ENCODE measurements around the gene SIGLEC12.

Gene SIGLEC12

GRCh38 chr19:51501594-51502263 lies at the start of gene SIGLEC12:
Gene SIGLEC12 (minus strand): TSS chr19:51501800. CDS start chr19:51501733, 67 bp downstream.
- peak; percentile 10 for DNase-seq

- no peak for DNase-seq
Observed at GRCh38 chr19:51550848-51551672, 49.5 kb upstream of the SIGLEC12 start.

DNA sequence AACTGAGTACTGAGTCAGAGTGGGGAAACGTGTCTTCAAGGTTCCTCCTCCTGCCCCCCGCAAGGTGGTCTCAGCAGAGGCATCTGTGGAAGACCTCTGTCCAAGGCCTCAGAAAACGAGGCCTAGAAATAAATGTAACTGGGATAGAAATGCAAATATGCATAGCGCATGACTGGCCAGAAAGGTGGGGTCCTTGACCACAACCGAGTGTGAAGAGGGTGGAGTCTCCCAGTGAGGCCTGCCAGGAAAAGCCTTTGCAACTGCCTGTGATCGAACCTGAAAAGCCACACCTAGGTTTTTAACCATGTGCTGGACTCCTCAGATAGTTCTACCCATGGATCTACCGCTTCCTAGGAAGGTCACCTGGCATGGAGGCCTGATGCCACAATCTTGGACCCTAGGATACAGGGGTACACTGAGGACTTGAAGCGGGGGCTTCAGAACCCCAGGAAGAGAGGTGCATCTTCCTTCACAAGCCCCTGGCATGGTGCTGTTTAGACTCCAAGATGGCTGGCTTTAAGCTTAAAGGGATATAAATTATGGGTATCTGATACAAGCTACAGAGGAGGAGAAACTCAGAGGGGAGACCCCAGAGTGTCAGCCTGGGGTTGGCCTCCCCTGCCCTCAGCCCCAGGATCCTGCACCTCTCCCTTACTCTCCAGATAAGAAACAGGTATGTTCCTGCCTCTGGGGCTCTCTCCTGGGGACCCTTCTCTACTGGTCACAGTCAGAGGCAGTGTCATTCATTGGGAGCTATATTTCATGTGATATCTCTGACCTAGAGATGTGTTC lies 48.1 kb upstream of the SIGLEC12 start:
- no peak for DNase-seq

DNA sequence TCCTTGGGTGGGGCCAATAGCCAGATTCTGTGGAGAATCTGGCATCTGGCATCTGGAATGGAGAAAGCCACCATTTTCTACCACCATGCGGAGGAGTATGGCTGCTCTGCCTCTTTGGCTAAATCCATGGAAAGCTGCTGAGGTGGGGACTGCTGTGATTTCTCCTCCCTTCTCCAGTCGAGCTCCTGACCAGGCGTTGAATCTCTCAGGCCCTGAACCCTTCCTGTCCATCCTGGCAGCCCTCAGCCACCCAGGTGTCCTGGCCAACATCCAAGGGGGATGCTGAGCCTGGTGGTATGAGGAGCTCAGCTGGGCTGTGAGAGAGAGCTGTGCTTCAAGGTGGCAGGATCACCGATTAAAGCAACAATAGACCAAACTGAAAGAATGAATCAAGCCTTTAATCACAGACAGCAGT lies 47.3 kb upstream of the SIGLEC12 start:
- no peak for DNase-seq

- DNase-seq = no peak
Observed at GRCh38 chr19:51548213-51548651, 46.6 kb upstream of the SIGLEC12 start.

GRCh38 chr19:51547397-51548212 lies 46.0 kb upstream of the SIGLEC12 start:
- DNase-seq = no peak

GRCh38 chr19:51546650-51547396 lies 45.2 kb upstream of the SIGLEC12 start:
- DNase-seq = peak; percentile 4

GRCh38 chr19:51546107-51546649 lies 44.6 kb upstream of the SIGLEC12 start:
- no peak for DNase-seq

DNA sequence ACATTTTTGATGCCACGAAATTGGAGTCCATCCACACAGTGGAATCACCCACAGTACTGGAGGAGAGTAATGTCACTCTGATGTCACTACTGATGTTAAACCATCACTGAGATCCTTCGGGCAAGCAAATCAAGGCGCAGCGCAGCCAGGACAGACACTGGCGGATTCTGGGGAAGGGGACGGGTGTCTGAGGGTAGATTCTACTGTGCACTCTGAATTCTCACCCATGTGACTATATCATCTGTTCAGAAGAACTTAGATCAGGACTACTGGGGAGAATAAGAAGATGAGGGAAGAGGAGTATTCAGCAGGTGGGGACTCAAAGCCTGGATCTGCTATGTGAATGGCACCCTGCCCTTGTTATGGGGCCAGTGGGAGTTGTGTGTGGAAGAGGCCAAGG lies 42.4 kb upstream of the SIGLEC12 start:
- DNase-seq = no peak

DNA sequence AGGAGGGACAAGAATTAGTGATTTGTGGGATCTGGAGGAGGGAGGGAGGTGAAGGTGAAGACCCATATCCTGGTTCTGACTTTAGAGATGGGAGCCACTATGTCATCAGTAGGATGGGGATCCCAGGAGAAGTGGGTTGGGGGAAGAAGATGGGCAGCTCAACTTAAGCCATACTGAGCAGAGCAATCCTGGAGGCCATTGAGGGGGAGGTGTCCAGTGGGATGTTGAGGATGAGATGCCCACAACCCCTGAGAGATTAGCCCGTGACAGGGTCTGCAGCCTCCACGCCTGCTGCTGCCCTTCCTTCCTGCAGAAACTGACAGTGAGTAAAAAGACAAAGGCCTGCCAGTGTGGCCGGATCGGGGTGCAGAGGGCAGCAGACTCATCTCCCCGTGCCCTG lies 41.1 kb upstream of the SIGLEC12 start:
- DNase-seq = no peak

- no peak for DNase-seq
Observed at GRCh38 chr19:51541458-51542357, 40.1 kb upstream of the SIGLEC12 start.

DNA sequence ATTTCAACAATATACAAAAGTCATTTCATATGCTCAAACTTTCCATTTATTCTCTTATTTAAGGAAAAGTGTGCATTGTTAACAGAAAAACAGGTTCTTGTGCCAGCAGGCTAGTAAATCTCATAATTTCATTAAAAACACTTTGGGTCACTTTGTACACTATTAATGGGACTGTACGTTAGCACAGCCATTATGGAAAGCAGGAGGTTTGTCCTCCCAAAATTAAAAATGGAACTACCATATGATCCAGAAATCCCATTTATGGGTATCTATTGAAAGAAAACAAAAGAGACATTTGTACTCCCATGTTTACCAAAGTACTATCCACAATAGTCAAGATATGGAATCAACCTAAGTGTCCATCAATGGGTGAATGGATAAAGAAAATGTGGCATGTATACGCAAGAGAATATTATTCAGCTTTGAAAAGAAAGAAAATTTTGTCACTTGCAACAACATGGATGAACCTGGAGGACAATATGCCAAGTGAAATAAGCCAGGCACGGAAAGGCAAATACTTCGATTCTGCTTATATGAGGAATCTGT lies 38.3 kb upstream of the SIGLEC12 start:
- DNase-seq = no peak

DNA sequence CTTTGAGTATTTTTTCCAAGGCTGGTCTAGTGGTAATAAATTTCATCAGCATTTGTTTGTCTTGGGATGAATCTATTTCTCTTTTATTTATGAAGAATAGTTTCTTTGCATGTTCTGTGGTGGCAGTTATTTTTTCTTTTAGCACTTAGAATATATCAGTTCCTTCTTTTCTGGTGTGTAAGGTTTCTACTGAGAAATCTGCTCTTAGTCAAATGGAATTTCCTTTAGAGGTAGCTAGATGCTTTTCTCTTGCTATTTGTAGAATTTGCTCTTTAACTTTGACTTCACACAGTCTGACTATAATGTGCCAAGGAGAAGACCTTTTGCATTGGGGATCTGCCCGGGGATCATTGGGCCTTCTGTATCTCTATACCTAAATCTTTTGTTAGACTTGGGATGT lies 33.9 kb upstream of the SIGLEC12 start:
- DNase-seq = no peak

DNA sequence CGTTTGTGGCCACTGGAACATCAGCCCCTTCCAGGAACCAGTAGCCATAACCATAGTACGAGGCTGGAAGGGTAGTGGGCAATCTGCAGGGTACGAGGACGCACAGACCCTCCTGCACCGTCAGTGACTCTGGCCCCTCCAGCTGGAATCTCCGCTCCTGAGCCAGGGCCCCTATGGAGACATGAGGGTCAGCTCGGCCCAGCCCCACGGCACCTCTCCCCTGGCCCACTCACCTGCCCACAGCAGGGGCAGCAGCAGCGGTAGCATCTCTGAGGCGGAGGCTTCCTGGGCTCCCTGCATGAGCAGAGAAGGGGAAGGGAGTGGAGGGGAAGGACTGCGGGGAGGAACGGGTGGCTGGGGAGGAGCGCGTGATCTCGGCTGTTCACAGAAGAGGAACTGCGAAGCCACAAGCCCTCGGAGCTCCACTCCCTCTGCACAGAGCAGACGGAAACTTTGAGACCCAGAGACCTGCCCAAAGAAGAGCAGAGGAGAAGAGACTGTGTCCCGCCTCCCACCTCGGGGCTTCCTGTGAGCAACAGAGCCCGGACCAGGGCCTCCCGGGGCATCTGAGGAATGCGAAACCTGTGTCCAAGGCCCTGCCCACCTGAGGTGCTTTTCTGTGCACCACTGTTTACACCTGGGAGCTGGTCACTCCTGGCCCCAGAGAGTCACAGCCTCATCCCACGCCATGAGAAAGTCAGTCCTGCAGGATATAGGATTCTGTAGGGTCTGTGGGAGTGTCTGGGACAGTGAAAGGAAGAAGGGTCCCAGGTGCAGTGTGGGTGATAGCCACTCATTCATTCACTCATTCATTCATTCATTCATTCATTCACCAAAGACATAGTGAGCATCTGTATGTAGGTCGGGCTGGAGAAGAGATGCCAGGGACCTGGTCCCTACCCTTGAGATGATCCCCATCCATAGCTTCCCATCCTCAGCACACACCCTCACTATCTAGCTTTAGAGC lies 30.0 kb upstream of the SIGLEC12 start, which contains the start of gene SIGLEC6:
SIGLEC6 (minus strand) TSS at position 322 of the 967 bp plus-strand sequence; CDS start at position 300, 22 bp downstream.
- peak; percentile 29 for DNase-seq

DNA sequence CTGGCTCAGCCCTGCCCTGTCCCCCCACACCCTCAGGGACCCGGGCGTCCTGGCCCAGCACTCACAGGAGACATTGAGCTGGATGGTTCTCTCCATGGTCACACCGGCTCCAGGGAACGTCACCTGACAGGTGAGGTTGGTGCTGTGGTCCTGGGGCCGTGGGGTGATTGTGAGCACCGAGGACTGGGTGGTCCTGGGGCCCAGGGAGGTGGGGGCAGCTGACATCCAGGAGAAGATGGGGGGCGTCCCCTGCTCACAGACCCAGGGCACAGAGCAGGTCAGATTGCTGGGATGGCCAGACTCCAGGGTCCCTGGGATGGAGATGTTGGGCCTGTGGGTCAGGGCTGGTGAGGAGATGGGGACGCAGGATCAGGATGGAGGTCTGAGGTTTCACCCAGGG lies 29.0 kb upstream of the SIGLEC12 start:
- DNase-seq = no peak

- no peak for DNase-seq
Observed at GRCh38 chr19:51529301-51529700, 27.7 kb upstream of the SIGLEC12 start.

GRCh38 chr19:51525651-51526050 lies 24.1 kb upstream of the SIGLEC12 start:
- DNase-seq = no peak

DNA sequence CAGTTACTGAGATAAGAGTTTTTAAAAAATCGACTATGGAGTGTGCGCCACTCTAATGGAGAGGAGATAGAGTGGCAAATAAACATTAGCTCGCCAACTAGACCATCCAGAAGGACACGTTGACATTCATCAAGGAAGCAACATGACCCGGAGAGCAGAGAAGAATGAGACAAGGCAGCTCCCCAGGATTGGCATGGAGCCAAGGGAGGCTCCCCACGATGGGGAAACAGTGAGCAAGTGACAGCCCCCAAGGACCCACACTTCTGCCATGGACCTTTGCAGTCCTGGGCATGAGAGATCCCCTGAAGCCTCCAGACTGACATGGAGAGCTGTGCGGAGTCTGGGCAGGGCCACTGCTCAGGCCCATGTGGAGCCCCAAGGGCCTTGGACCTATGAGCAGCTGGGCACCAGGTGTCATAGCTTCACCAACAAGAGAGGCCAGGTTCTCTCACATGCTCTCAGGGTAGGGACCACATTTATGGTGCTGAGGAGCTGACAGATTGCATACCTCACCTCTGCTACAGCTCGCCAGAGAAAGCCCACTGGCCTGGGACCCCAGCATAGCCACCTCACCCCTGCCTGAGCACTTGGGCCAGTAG lies 23.2 kb upstream of the SIGLEC12 start:
- no peak for DNase-seq
